ENCODE measurements around the gene ALDH9A1. TPM values are rescaled to one million over a fixed set of nuclear protein-coding genes. Genes with fewer than 3 reads are reported as not detected.

The ALDH9A1 gene
- total and polyA plus RNA-seq, 2 of the 8 experiments (the other 6 are each of a cell fraction or from before 2014, with no cell fraction given), result 57.6 to 63.8 TPM

GRCh38 chr1:165623624-165624023, 74.7 kb downstream of the ALDH9A1 start:
- no peaks in the 10 kb centered on the region for H3K27me3 ChIP-seq (replicated peaks in 1 of 4; ENCODE audit: control insufficient read depth in 3 of 4, extremely low read depth in 1 of 4, insufficient read depth in 3 of 4, low read length in 3 of 4)
- no peak overlapping the region for H2BK5ac ChIP-seq (ENCODE audit: low read depth, low read length)
- H2BK20ac ChIP-seq (ENCODE audit: low read length), result no peak overlapping the region
- no peaks in the 10 kb centered on the region for H3K36me3 ChIP-seq (ENCODE audit: control insufficient read depth in 2 of 4, insufficient read depth in 4 of 4, low read length in 3 of 4)
- no peaks in the 10 kb centered on the region for H3K4me1 ChIP-seq (replicated peaks in 1 of 4; ENCODE audit: control insufficient read depth in 3 of 4, insufficient read depth in 4 of 4, low read length in 3 of 4)
- no peak overlapping the region for H2AK5ac ChIP-seq (ENCODE audit: low read depth, low read length)
- no peak overlapping the region for H3K23ac ChIP-seq (ENCODE audit: insufficient read length)
- H2BK120ac ChIP-seq (replicated peaks; ENCODE audit: low read depth, low read length), result no peak overlapping the region
- no peak overlapping the region for H3K4ac ChIP-seq (replicated peaks; ENCODE audit: insufficient read length, low read depth, low read length)
- no peak overlapping the region for H4K8ac ChIP-seq (ENCODE audit: extremely low read depth, insufficient read depth, low read length)
- CTCF ChIA-PET (ENCODE audit: partially characterized antibody), result interaction anchor here (1.4 to 2.1 kb wide), 2 partner anchors 17 to 22 kb away, joined by 5 to 7 read pairs; no protein-coding TSS in a partner anchor
- H4K5ac ChIP-seq (ENCODE audit: insufficient read length, low read depth, low read length), result no peak overlapping the region
- H3K4me3 ChIP-seq (ENCODE audit: extremely low read depth in 1 of 4, insufficient read depth in 2 of 4, low read depth in 3 of 4, low read length in 4 of 4), result no peak overlapping the region
- POLR2A ChIA-PET (ENCODE audit: partially characterized antibody), result interaction anchor here (1.3 kb wide), 1 partner anchor 9 kb away, joined by 3 read pairs; no protein-coding TSS in a partner anchor
- no peak overlapping the region for H3K18ac ChIP-seq (ENCODE audit: extremely low read depth, low read length)
- no peak overlapping the region for H3K56ac ChIP-seq (replicated peaks; ENCODE audit: insufficient read length, low read depth, low read length)
- H3K9ac ChIP-seq (replicated peaks in 1 of 4; ENCODE audit: extremely low read depth in 1 of 4, low read depth in 3 of 4, low read length in 3 of 4), result no peak overlapping the region
- no peak overlapping the region for H3K4me2 ChIP-seq (ENCODE audit: insufficient read depth in 1 of 2, low read depth in 2 of 2, low read length in 2 of 2)
- no peak for DNase-seq (ENCODE audit: low read depth in 1 of 2, low spot score in 2 of 2)
- no peaks in the 10 kb centered on the region for H4K20me1 ChIP-seq (replicated peaks in 1 of 2; ENCODE audit: control insufficient read depth in 1 of 2, insufficient read depth in 2 of 2, low read length in 2 of 2)
- no peak overlapping the region for H2AFZ ChIP-seq (ENCODE audit: low read length)
- no peak for FAIRE-seq
- no peaks in the 10 kb centered on the region for H3K23me2 ChIP-seq (ENCODE audit: low read depth, low read length)
- no peak overlapping the region for H3K14ac ChIP-seq (ENCODE audit: insufficient read length)
- no peak overlapping the region for H4K91ac ChIP-seq (replicated peaks; ENCODE audit: insufficient read length, low read length)
- H3K79me1 ChIP-seq (ENCODE audit: low read depth, low read length), result no peaks in the 10 kb centered on the region
- H2BK15ac ChIP-seq (ENCODE audit: low read length), result no peak overlapping the region
- no peak overlapping the region for H2BK12ac ChIP-seq (ENCODE audit: low read depth, low read length)
- H3K9me3 ChIP-seq (ENCODE audit: insufficient read depth in 2 of 2, low read depth in 1 of 2, low read length in 1 of 2), result no peaks in the 10 kb centered on the region
- H3K79me2 ChIP-seq (ENCODE audit: control insufficient read depth in 1 of 2, insufficient read depth in 2 of 2, low read length in 2 of 2), result no peaks in the 10 kb centered on the region
- no peak for TF ChIP-seq ZNF274 (IDR thresholded peaks at IDR 0.05; ENCODE audit: borderline replicate concordance, extremely low read depth, low read length)
- no peak overlapping the region for H3K27ac ChIP-seq (ENCODE audit: low read depth, low read length)

Measured in H1 (cell line).